Adipose tissue (tissue), 3 donors: ENCODE results near the gene LRRC39. TPM values are rescaled to one million over a fixed set of nuclear protein-coding genes. Genes with fewer than 3 reads are reported as not detected.
"Not testable (repeated sequence)": the region's sequence is repeated elsewhere in the genome, so short reads cannot be mapped to it uniquely, and the experiment has no call there.

Experiments
- H3K27ac ChIP-seq: one replicate; pipeline ENCODE4 v1.5.1; 2013; ENCODE audit warnings: low read depth, low read length
- WGBS, 3 donors: extraction: QIAGEN DNeasy Blood & Tissue Kit; methylation state at CpG; one replicate each; pipeline ENCODE4 v1.1.7; 2013; 5-methylcytosine and 5-hydroxymethylcytosine counted together
- polyA plus RNA-seq, 3 donors: library from polyadenylated mRNA; stranded (reverse); fragments of 200-250 nt; gene quantifications; one replicate each; pipeline ENCODE4 v1.2.3, GENCODE V29; 2013
- donor health status: healthy with polysubstance abuse.
- donor health status: Bipolar disorder and iron deficiency.
- donor health status: healthy.

LRRC39 gene
- polyA plus RNA-seq = 1 to 10 TPM in 2 of 3 donors, under 1 TPM in 1; 0.35 to 1.1 (median 1.0) TPM

DNA sequence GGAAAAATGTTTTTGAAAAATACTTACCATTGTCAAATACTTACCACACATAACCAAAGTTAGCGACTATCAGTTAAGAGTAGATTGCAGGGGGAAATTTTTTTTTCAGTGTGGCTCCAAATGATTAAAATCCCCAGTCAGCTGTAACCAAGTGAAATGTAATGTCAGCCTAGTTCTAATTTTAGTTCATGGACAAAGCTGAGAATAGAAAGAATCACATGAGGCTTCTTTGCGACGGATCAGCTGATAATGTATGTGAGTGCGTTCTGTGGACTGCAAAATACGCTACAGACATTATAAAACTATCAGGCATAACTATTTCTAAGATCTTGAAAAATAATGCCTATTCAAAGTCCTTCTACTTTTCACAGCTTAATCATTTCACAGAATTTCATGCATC, at the start of gene LRRC39:
TSS of gene LRRC39 (minus strand) at position 166 of the 400 bp plus-strand sequence. CDS start 9,740 bp downstream, outside the sequence.
- H3K27ac ChIP-seq = no peak within 1 kb of the TSS
- WGBS, 3 donors = 64 to 66% (median 66%) methylated on average over 5 of the region's 5 CpGs

DNA sequence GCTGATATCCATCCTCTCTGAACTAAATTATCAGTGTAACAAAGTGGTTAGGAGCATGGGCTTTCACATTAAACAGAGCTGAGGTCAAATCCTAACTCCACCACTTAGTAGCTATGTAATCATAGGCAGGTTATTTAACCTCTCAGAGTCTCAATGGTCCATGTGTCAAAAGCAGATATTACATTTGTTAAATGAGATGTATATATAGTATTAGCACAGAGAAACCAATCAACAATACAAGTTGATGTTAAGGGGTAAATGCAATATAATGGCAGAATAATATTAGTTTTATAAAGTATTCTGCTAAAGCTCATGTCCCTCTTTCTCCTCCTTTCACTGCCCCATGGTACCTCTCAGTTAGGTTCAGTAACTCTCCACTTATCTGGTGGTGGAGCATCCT, 44.4 kb upstream of the LRRC39 start:
- H3K27ac ChIP-seq = no peak overlapping the region

DNA sequence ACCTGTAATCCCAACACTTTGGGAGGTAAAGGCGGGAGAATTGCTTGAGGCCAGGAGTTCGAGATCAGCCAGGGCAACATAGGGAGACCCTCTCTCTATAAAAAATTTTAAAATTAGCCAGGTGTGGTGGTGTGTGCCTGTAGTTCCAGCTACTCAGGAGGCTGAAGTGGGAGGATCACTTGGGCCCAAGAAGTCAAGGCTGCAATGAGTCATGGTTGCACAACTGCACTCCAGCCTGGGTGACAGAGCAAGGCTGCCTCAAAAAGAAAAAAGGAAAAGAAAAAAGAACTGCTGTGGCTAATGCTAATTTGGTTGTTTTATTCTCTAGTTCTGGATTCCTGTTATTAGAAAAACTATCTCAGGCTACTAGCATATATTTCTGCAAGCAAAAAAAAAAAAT, 41.8 kb upstream of the LRRC39 start:
- H3K27ac ChIP-seq = no peak overlapping the region
- WGBS, 3 donors = 96 to 100% (median 100%) methylated on average over 2 of the region's 2 CpGs

DNA sequence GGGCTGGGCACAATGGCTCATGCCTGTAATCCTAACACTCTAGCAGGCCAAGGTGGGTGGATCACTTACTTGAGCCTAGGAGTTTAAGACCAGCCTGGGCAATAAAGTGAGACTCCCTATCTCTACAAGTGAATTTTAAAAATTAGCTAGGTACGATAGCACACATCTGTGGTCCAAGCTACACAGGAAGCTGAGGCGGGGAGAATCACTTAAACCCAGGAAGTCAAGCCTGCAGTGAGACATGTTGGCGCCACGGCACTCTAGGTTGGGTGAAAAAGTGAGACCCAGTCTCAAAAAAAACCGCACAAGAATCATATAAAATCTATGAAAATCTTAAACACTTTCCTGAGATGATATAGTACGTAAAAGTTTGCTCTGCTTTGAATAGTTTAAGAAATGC, 41.4 kb upstream of the LRRC39 start:
- WGBS, 3 donors = 74 to 81% (median 77%) methylated on average over 6 of the region's 6 CpGs
- H3K27ac ChIP-seq = no peak overlapping the region

DNA sequence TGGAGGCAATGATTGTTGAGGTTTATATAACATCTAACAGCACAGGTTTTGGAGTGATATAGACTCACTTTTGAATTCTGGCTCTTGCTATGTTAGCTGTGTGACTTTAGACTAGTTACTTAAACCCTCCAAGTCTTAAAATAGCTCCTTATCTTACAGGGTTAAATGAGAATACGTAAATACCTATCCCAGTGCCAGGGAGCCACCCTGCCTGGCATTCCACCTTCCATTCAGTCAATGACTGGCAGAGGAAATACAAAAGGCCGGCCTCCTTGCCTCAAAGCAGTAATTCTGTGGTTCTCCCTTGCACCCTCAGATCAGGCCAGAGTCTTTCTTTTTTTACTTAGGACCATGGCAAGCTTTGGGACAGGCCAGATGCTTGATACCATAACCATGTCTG, 39.8 kb upstream of the LRRC39 start:
- 38 to 87% (median 79%) methylated on average over 2 of the region's 2 CpGs for WGBS, 3 donors
- no peak overlapping the region for H3K27ac ChIP-seq

DNA sequence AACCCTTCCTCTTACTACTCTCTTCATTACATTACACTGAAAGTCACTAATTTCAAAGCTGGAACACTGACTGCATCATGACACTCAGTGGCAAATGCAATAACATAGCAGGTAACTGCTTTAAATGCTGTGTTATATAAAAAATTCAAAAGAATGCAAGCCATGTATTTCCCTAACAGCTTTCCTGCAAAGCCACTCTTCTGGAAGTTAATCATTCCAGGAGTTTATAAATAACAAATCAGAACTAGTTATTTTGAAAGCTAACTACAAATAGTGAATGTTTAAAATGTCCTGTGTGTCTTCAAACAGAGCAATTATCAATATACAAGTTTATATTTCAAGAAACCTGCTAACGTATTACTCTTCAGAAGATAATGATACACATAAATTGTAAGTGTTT, 37.0 kb upstream of the LRRC39 start:
- 74 to 95% (median 91%) methylated on average over 1 of the region's 1 CpG for WGBS, 3 donors
- H3K27ac ChIP-seq = no peak overlapping the region

DNA sequence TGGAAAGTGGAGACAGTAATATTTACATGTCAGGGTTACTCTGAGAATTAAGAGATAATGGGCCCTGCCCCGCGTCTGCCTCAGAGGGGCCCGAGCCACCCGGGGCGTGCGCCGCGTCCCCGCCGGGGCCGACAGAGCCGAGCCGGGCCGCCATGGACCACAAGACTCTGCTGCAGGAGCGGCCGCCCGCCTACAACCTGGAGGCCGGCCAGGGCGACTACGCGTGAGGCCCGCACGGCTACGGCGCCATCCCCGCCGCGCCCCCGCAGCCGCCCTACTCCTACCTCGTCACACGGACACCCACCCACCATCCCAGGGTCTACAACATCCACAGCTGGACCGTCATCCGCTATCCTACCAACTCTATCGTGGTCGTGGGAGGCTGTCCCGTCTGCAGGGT, 35.1 kb upstream of the LRRC39 start:
- H3K27ac ChIP-seq = no peak overlapping the region
- 97 to 98% (median 97%) methylated on average over 36 to 37 of the region's 37 CpGs for WGBS, 3 donors

DNA sequence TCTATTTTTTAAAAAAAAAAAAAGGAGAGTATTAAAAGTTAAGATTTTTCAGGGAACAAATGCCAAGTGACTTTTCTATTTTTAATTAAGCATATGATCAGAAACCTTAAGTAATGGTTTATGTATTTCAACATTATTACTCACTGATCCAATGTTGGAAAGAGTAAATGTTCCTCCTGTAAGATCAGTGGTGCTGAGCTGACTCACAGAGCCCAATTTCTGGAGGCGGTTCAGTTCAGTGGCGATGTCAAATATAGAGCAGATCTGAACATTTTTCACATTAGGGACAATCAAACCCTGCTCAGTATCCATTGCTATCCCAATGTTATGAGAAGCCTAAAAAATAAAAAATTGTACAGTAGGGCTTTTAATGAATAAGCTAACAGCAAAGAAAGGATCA, 28.2 kb upstream of the LRRC39 start:
- 97 to 100% (median 99%) methylated on average over 2 of the region's 2 CpGs for whole genome bisulfite sequencing, 3 donors
- no peak overlapping the region for H3K27ac ChIP-seq

DNA sequence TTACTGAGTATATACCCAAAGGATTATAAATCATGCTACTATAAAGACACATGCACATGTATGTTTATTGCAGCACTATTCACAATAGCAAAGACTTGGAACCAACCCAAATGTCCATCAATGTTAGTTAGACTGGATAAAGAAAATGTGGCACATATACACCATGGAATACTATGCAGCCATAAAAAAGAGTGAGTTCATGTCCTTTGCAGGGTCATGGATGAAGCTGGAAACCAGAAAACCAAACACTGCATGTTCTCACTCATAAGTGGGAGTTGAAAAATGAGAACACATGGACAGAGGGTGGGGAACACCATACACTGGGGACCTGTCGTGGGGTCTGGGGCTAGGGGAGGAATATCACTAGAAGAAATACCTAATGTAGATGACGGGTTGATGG, 27.5 kb upstream of the LRRC39 start:
- not testable (repeated sequence) for H3K27ac ChIP-seq
- WGBS, 3 donors = 91 to 98% (median 97%) methylated on average over 2 of the region's 2 CpGs

DNA sequence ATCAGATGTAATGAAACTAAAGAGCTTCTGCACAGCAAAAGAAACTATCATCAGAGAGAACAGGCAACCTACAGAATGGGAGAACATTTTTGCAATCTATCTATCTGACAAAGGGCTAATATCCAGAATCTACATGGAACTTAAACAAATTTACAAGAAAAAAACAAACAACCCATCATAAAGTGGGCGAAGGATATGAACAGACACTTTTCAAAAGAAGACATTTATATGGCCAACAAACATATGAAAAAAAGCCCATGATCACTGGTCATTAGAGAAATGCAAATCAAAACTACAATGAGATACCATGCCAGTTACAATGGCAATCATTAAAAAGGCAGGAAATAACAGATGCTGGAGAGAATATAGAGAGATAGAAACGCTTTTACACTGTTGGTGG, 27.0 kb upstream of the LRRC39 start:
- H3K27ac ChIP-seq = not testable (repeated sequence)
- WGBS, 3 donors = 98 to 100% (median 99%) methylated on average over 2 of the region's 2 CpGs

DNA sequence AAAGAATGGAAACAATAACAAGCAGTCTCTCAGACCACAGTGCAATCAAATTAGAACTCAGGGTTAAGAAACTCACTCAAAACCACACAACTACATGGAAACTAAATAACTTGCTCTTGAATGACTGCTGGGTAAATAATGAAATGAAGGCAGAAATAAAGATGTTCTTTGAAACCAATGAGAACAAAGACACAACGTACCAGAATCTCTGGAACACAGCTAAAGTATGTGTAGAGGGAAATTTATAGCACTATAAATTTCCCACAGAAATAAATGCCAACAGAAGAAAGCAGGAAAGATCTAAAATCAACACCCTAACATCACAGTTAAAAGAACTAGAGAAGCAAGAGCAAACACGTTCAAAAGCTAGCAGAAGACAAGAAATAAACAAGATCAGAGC, 24.6 kb upstream of the LRRC39 start:
- not testable (repeated sequence) for H3K27ac ChIP-seq
- 67 to 84% (median 76%) methylated on average over 2 of the region's 2 CpGs for WGBS, 3 donors

DNA sequence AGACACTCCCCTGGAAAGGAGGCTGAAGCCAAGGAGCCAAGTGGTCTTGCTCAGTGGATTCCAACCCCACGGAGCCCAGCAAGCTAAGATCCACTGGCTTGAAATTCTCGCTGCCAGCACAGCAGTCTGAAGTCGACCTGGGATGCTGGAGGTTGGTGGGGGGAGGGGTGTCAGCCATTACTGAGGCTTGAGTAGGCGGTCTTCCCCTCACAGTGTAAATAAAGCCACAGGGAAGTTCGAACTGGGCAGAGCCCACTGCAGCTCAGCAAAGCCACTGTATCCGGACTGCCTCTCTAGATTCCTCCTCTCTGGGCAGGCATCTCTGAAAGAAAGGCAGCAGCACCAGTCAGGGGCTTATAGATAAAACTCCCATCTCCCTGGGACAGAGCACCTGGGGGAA, 22.0 kb upstream of the LRRC39 start:
- H3K27ac ChIP-seq = not testable (repeated sequence)
- WGBS, 3 donors = 71 to 76% (median 76%) methylated on average over 6 of the region's 6 CpGs

DNA sequence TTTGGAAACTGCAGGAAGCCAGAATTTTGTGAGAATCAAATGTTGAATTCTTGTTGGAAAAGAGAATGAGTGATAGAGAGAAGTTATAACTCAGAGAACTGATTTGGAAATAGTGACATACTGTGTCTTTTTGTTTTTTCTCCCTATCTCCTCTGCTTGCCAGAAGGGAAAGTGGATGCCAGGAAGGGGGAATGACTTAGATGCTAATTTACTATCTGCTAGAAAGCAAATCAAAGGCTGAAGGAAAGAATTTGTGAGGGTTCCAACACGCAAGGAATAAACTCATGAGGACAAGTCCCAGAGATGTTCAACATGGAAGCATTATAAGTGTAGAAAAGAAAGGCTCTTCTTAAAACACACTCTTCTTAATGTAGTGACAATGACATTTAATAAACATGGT, 20.5 kb upstream of the LRRC39 start:
- H3K27ac ChIP-seq = no peak overlapping the region
- 93 to 100% (median 97%) methylated on average over 1 of the region's 1 CpG for WGBS, 3 donors

DNA sequence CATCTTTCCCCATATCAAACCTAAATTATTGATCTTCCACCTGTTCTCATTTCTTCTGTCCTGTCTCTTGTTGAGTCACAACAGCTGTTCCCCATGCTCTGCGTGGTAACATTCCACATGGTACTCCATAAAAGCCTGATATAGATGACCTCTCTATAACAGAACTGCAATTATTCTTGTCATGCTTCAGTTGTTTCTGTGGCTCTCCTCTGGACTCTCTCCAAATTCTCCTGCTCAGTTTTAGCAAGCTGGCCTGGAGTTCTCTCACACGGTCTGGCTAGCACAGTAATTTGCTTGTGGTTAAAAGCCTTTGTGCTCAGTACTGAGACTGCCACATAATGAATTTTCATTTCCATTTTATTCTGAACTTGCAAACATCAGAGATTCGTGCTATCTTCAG, 10.6 kb upstream of the LRRC39 start:
- 44 to 52% (median 49%) methylated on average over 3 of the region's 3 CpGs for WGBS, 3 donors

DNA sequence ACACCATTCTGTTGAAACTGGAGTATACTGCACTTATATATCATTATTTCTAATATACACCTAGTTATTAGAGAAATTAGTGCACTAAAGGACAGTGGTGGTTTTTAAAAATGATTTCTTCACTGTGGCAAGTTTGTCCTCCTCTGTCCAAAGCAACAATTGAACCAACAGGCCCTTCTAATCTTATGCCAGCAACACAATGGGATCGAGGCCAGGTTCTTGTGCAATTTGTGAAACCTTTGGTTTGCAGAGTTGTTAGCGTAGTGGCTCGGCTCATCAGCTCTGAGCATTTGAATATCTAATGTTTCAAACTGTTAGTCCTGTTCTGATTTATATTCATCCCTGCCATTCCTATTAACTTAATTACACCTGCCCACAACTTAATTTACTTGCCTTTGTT, 9.9 kb upstream of the LRRC39 start:
- H3K27ac ChIP-seq = no peak overlapping the region
- WGBS, 3 donors = 39 to 49% (median 43%) methylated on average over 3 of the region's 3 CpGs

More for the DNA sequence above, 10.6 kb upstream of the LRRC39 start:
- no peak overlapping the region for H3K27ac ChIP-seq

DNA sequence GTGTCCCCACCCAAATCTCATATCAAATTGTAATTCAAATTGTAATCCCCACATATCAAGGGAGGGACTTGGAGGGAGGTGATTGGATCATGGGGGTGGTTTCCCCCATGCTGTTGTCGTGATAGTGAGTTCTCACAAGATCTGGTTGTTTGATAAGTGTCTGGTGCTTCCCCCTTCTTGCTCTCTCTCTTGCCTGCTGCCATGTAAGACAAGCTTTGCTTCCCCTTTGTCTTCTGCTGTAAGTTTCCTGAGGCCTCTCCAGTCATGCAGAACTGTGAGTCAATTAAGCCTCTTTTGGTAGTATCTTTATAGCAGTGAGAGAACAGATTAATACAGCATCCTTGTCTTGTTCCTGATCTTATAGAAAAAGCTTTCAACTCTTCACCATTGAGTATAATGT, 6.5 kb upstream of the LRRC39 start:
- 35 to 57% (median 36%) methylated on average over 1 of the region's 1 CpG for WGBS, 3 donors
- no peak overlapping the region for H3K27ac ChIP-seq

DNA sequence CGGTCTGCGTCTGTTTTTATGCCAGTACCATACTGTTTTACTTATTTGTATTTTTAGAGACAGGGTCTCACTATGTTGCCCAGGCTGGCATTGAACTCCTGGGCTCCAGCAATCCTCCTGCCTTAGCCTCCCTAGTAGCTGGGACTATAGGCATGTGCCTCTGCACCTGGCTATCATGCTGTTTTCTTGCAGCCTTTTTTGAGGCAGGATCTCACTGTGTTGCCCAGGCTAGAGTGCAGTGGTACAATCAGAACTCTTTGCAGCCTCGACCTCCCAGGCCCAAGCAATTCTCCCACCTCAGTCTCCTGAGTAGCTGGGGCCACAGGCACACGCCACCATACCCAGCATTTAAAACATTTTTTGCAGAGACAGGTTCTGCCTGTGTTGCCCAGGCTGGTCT, 5.3 kb upstream of the LRRC39 start:
- 96 to 99% (median 96%) methylated on average over 4 of the region's 4 CpGs for WGBS, 3 donors
- no peak overlapping the region for H3K27ac ChIP-seq

DNA sequence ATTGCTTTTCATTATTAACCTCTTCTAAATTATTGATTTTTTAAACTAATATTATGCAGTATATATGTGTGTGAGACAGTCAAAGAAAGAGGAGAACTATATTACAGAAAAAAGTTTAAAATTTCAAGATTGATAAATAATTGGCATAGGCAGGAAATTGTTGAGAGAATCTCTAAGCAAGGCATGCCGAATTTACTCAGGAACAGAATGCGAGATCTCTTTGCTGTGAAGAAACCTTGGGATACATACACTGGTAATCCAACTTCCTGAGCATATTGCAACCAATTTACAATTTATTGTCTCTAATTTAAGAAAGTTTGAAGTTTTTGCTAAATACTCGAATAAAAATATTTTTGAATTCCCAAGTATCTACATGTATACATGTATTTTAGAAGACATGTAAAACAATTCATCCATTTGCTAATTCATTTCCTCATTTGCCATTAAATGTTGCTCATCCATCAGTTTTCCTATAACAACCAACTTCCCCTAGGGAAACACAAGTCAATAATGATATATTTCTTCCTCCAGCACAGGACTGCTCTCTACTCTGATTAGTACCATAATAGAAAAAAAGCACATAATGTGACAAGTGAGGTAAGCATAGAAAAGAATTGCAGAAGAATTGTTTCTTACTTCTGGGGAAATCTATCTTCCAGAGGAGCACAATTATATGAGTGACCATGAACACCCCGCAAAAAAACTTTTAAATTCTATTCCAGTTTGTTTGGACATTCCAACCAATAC, 588 bp downstream of the LRRC39 start:
- no peak overlapping the region for H3K27ac ChIP-seq
- WGBS, 3 donors = 86 to 93% (median 90%) methylated on average over 4 of the region's 4 CpGs

DNA sequence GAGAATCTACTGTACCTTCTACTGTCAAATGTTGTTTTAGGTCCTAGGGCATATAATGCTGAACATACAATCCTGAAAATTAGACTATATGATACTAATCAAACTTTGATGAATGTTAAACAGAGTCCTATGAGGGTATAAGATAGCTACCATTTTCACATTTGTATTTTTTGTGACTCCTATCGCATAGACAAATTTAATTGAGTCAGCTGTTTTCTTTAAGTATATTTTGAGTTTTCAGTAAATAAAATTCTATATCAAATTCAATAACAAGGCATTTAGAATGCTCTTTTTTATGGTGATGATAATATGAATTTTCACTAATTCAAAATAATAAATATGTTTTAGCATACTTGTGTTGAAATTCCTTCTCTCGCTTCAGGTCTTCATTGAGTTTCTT, 10.0 kb downstream of the LRRC39 start:
- 95 to 100% (median 97%) methylated on average over 2 of the region's 2 CpGs for WGBS, 3 donors

DNA sequence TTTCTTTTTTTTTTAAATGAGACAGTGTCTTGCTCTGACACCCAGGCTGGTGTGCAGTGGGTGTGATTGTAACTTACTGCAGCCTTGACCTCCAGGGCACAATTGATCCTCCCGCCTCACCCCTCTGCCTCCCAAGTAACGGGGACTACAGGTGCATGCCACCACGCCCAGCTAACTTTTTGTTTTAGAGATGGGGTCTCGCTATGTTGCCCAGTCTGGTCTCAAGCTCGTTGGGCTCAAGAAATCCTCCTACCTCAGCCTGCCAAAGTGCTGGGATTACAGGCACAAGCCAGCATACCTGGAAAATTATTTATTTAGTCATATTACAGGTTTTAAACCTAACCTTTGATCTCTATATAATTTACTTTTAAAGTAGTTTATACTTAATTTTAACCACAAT, 13.4 kb downstream of the LRRC39 start:
- H3K27ac ChIP-seq = no peak overlapping the region
- WGBS, 3 donors = 82 to 93% (median 91%) methylated on average over 5 of the region's 5 CpGs

More for the DNA sequence above, 10.0 kb downstream of the LRRC39 start:
- H3K27ac ChIP-seq = no peak overlapping the region
